CD4-positive, alpha-beta T cell treated with Interleukin-1 beta for 1 hour (primary cell): Measurements from ENCODE around the gene CLSTN2.

Experiments used
- DNase-seq, 2 donors: peaks; one replicate each; pipeline ENCODE4 v3.0.0-alpha.2; 2020 to 2022

The CLSTN2 gene

GRCh38 chr3:140529096-140529495 lies 594.1 kb downstream of the CLSTN2 start:
- DNase-seq, result no peak

- no peak for DNase-seq
Observed at GRCh38 chr3:140529558-140529957, 594.6 kb downstream of the CLSTN2 start.

GRCh38 chr3:140530131-140530530 lies 595.1 kb downstream of the CLSTN2 start:
- no peak for DNase-seq

GRCh38 chr3:140530603-140531002 lies 595.6 kb downstream of the CLSTN2 start:
- no peak for DNase-seq

GRCh38 chr3:140532793-140533330 lies 597.9 kb downstream of the CLSTN2 start:
- no peak for DNase-seq

GRCh38 chr3:140536926-140537726 lies 602.1 kb downstream of the CLSTN2 start:
- DNase-seq, result no peak

GRCh38 chr3:140537727-140538082 lies 602.7 kb downstream of the CLSTN2 start:
- no peak for DNase-seq

- DNase-seq, result no peak
Observed at GRCh38 chr3:140540262-140540661, 605.3 kb downstream of the CLSTN2 start.

- no peak for DNase-seq
Observed at GRCh38 chr3:140541975-140542653, 607.1 kb downstream of the CLSTN2 start.

GRCh38 chr3:140545197-140545596 lies 610.2 kb downstream of the CLSTN2 start:
- no peak for DNase-seq

- DNase-seq, result no peak
Observed at GRCh38 chr3:140545756-140546155, 610.8 kb downstream of the CLSTN2 start.

- DNase-seq, result no peak
Observed at GRCh38 chr3:140546649-140547048, 611.7 kb downstream of the CLSTN2 start.

GRCh38 chr3:140552403-140552802 lies 617.4 kb downstream of the CLSTN2 start:
- DNase-seq, result no peak

- DNase-seq, result no peak
Observed at GRCh38 chr3:140552898-140553297, 617.9 kb downstream of the CLSTN2 start.

- no peak for DNase-seq
Observed at GRCh38 chr3:140553591-140553990, 618.6 kb downstream of the CLSTN2 start.

- DNase-seq, result no peak
Observed at GRCh38 chr3:140555666-140556065, 620.7 kb downstream of the CLSTN2 start.

GRCh38 chr3:140557476-140557875 lies 622.5 kb downstream of the CLSTN2 start:
- no peak for DNase-seq

- no peak for DNase-seq
Observed at GRCh38 chr3:140559546-140559945, 624.6 kb downstream of the CLSTN2 start.

GRCh38 chr3:140563206-140563760 lies 628.3 kb downstream of the CLSTN2 start:
- DNase-seq, result no peak

GRCh38 chr3:140568131-140568530 lies 633.1 kb downstream of the CLSTN2 start:
- DNase-seq, result no peak

GRCh38 chr3:140568842-140569520 lies 634.0 kb downstream of the CLSTN2 start:
- no peak for DNase-seq

GRCh38 chr3:140570602-140571001 lies 635.6 kb downstream of the CLSTN2 start:
- DNase-seq, result no peak

- DNase-seq, result no peak
Observed at GRCh38 chr3:140571836-140572235, 636.9 kb downstream of the CLSTN2 start.
